ENCODE measurements around the gene SEZ6L.

Gene SEZ6L

DNA sequence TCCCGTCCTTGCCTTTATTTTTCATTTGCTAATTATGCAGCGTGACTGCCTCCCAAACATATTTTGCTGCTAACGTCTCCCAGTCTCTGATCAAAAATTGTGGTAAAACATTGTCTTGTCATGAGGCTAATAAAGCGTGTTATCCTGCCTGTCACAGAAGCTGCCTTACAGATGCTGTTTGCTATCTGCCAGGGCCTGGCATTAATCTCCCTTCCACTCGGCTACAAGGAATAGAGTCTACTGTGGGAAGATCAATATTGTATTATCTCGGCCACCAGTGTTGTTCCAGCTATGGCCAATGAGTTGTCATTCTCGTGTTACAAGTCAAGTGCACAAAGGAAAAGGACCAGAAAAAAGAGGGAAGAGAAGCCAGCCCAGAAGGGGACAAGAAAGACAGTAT is 100.3 kb downstream of the SEZ6L start:
- Histone ChIP-seq H3K27me3 (ENCODE audit: insufficient read depth, low read length) (no peaks in the 10 kb centered on the region), H2AFZ (ENCODE audit: low read length) (no peak overlapping the region), H3K27ac (ENCODE audit: low read depth, low read length, poor library complexity, severe bottlenecking) (no peak overlapping the region), H3K36me3 (ENCODE audit: insufficient read depth, low read length) (no peaks in the 10 kb centered on the region), H3K4me3 (ENCODE audit: low read depth, low read length, poor library complexity, severe bottlenecking) (no peak overlapping the region), H4K20me1 (ENCODE audit: insufficient read depth, low read length) (no peaks in the 10 kb centered on the region), H3K79me2 (ENCODE audit: insufficient read depth, low read length) (no peaks in the 10 kb centered on the region), H3K4me2 (ENCODE audit: low read length) (no peak overlapping the region), H3K4me1 (ENCODE audit: insufficient read depth, low read length, severe bottlenecking) (no peaks in the 10 kb centered on the region), H3K9ac (ENCODE audit: low read length) (no peak overlapping the region), H3K9me2 (ENCODE audit: low read depth, low read length) (no peaks in the 10 kb centered on the region), H3F3A (ENCODE audit: insufficient read depth, low read length) (no peaks in the 10 kb centered on the region), H3K9me3 (ENCODE audit: low read length) (no peaks in the 10 kb centered on the region)
- no peak for TF ChIP-seq CTCF (IDR thresholded peaks at IDR 0.05; ENCODE audit: low read length)
- no peak for TF ChIP-seq EZH2 (IDR thresholded peaks at IDR 0.05; ENCODE audit: borderline replicate concordance, low read length)

GRCh38 chr22:26271427-26271826 is 102.2 kb downstream of the SEZ6L start:
- Histone ChIP-seq H3K36me3 (ENCODE audit: insufficient read depth, low read length) (no peaks in the 10 kb centered on the region), H3K9ac (ENCODE audit: low read length) (no peak overlapping the region), H3K9me3 (ENCODE audit: low read length) (no peaks in the 10 kb centered on the region), H4K20me1 (ENCODE audit: insufficient read depth, low read length) (no peaks in the 10 kb centered on the region), H3F3A (ENCODE audit: insufficient read depth, low read length) (no peaks in the 10 kb centered on the region), H3K27me3 (ENCODE audit: insufficient read depth, low read length) (no peaks in the 10 kb centered on the region), H3K4me1 (ENCODE audit: insufficient read depth, low read length, severe bottlenecking) (no peaks in the 10 kb centered on the region), H3K4me3 (ENCODE audit: low read depth, low read length, poor library complexity, severe bottlenecking) (no peak overlapping the region), H3K4me2 (ENCODE audit: low read length) (no peak overlapping the region), H3K79me2 (ENCODE audit: insufficient read depth, low read length) (no peaks in the 10 kb centered on the region), H2AFZ (ENCODE audit: low read length) (no peak overlapping the region), H3K9me2 (ENCODE audit: low read depth, low read length) (no peaks in the 10 kb centered on the region), H3K27ac (ENCODE audit: low read depth, low read length, poor library complexity, severe bottlenecking) (no peak overlapping the region)
- no peak for TF ChIP-seq CTCF (IDR thresholded peaks at IDR 0.05; ENCODE audit: low read length)
- no peak for TF ChIP-seq EZH2 (IDR thresholded peaks at IDR 0.05; ENCODE audit: borderline replicate concordance, low read length)

GRCh38 chr22:26273011-26273675 is 103.9 kb downstream of the SEZ6L start:
- Histone ChIP-seq H3K79me2 (ENCODE audit: insufficient read depth, low read length) (no peaks in the 10 kb centered on the region), H3K36me3 (ENCODE audit: insufficient read depth, low read length) (no peaks in the 10 kb centered on the region), H3K9ac (ENCODE audit: low read length) (no peak overlapping the region), H3F3A (ENCODE audit: insufficient read depth, low read length) (no peaks in the 10 kb centered on the region), H3K4me3 (ENCODE audit: low read depth, low read length, poor library complexity, severe bottlenecking) (no peak overlapping the region), H3K4me1 (ENCODE audit: insufficient read depth, low read length, severe bottlenecking) (no peaks in the 10 kb centered on the region), H3K9me3 (ENCODE audit: low read length) (no peaks in the 10 kb centered on the region), H3K27ac (ENCODE audit: low read depth, low read length, poor library complexity, severe bottlenecking) (no peak overlapping the region), H2AFZ (ENCODE audit: low read length) (no peak overlapping the region), H4K20me1 (ENCODE audit: insufficient read depth, low read length) (no peaks in the 10 kb centered on the region), H3K27me3 (ENCODE audit: insufficient read depth, low read length) (no peaks in the 10 kb centered on the region), H3K9me2 (ENCODE audit: low read depth, low read length) (no peaks in the 10 kb centered on the region), H3K4me2 (ENCODE audit: low read length) (no peak overlapping the region)
- TF ChIP-seq EZH2 (IDR thresholded peaks at IDR 0.05; ENCODE audit: borderline replicate concordance, low read length) (no peak), CTCF (IDR thresholded peaks at IDR 0.05; ENCODE audit: low read length) (no peak)
